Pancreas (tissue), 10 donors: Measurements from ENCODE around the gene ZSWIM6. TPM values are rescaled to one million over a fixed set of nuclear protein-coding genes. Genes with fewer than 3 reads are reported as not detected.

Source experiments
- ATAC-seq, 4 donors: fragments of 200-7000 bp; cut with Tn5 transposase; one replicate each; pipeline versions ENCODE4 v1.8.0 to v1.9.1; 2020; ENCODE audit warnings: mild to moderate bottlenecking in 4 of 4, moderate library complexity in 4 of 4
- DNase-seq, 6 donors: peaks; one replicate each; pipeline ENCODE4 v3.0.0-alpha.2; 2020
- FAIRE-seq: peaks from 2 replicates; lab custom pipeline; 2012; peaks lifted over from hg19 to GRCh38; lab: Jason Lieb, UNC
- H3K27ac ChIP-seq, 4 donors: fragments of 200-600 bp; sonication (generic); 1 replicate in 3 of 4; 2 replicates in 1 of 4; pipeline versions ENCODE4 v1.5.0 to v1.8.0; 2020
- H3K27me3 ChIP-seq, 4 donors: fragments of 200-600 bp; one replicate each; pipeline ENCODE4 v1.8.0; 2021
- H3K36me3 ChIP-seq, 3 donors: fragments of 200-600 bp; sonication (generic) in 1 of 3; one replicate each; pipeline versions ENCODE4 v1.5.0 to v1.8.0; 2020 to 2021
- H3K4me1 ChIP-seq, 3 donors: fragments of 200-600 bp; one replicate each; pipeline ENCODE4 v1.8.0; 2021
- H3K4me3 ChIP-seq, 4 donors: fragments of 200-600 bp; sonication (generic) in 2 of 4; one replicate each; pipeline versions ENCODE4 v1.5.0 to v1.8.0; 2020 to 2021
- H3K9me3 ChIP-seq, 4 donors: fragments of 200-600 bp; one replicate each; pipeline ENCODE4 v1.8.0; 2021
- WGBS, 2 donors: extraction: QIAGEN DNeasy Blood & Tissue Kit; methylation state at CpG; one replicate each; pipeline ENCODE4 v1.1.7; 2013; 5-methylcytosine and 5-hydroxymethylcytosine counted together
- intact Hi-C, 3 donors: fragments of 100-400 bp; cut with DNase I; formaldehyde crosslinking; loops; one replicate each; pipeline versions ENCODE4 v1.11.1 to v1.14.2; 2022
- polyA plus RNA-seq, 2 donors: library from polyadenylated mRNA; stranded (reverse); fragments of 200-250 nt; gene quantifications; one replicate each; pipeline ENCODE4 v1.2.3, GENCODE V29; 2013
- total RNA-seq, 6 donors: library from RNA; stranded (reverse); fragmentation: NEBNext Ultra II Directional in 4 of 6; extraction: Animal tissue kit (Norgen Biotek cat#: 25700) in 4 of 6; gene quantifications; one replicate each; pipeline versions ENCODE4 v1.2.1 to v1.2.4, GENCODE V29; 2021 to 2023
- TF ChIP-seq, protein P1 (sequence below), 4 donors: fragments of 200-600 bp; sonication (generic) in 3 of 4; IDR thresholded peaks; one replicate each; pipeline versions ENCODE4 v1.5.0 to v1.8.0; 2021; ENCODE audit warnings: antibody characterized with exemption in 4 of 4
- donor health status: healthy with polysubstance abuse.
- donor health status: DM: no; HTN: no; CAD: no; lungs with moderate emphysema.
- donor health status: DM: no; HTN: no; CAD: no.
- donor health status: control.
- donor health status: control.
- donor health status: Bipolar disorder and iron deficiency.
- donor health status: DM: yes; HTN: yes; CAD: no.
- donor health status: DM: no; HTN: no; CAD: no.
- donor health status: DM: no; HTN: no; CAD: no.
- donor health status: DM: yes; HTN: yes; CAD: no.

ZSWIM6 gene
- total and polyA plus RNA-seq, 8 donors, result 3.6 to 12.9 (median 6.2) TPM

DNA sequence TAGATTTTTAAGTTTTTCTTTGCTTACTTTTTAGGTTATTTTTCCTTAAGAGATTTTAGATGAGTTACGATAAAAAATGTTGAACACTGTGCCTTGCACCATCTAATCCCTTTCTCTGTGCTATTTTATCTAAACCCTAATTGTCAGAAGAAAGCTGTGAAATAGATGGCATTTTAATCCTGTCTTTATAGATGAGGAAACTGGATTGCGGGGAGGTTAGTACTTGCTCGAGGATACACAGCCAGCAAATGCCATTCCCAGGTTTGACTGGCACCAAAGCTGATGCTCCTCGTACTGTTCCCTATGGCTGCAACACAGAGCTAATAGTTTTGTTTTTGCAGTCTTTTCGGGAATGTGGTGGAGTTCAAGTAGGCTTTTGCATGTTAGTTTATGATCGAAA, 82.7 kb downstream of the ZSWIM6 start:
- intact Hi-C loops, result loop anchor here in 1 of 3 donors (10.0 kb wide), 1 partner anchor 60 kb away; no protein-coding TSS in a partner anchor
- ATAC-seq (no peak), DNase-seq (no peak)

DNA sequence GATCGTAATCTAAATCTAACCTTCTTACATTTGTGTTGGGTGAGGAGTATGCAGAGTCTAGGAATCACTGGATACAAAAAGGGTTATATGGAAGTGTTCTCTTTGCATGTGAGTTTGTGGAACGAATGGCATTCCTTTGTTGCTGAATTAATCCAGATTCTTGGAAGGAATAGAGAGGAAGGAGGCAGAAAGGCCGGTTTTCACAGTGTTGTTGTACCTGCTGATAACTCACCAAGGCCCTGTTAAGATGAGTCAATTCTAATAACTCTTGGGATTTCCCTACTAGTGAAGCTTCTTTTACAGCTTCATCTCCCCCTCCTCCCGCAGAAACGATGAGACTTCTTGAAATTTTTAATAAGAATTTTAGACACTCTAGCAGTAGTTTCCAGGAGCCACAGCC, 84.0 kb downstream of the ZSWIM6 start:
- Histone ChIP-seq H3K9me3 (no peaks in the 10 kb centered on the region), H3K4me3 (no peak overlapping the region), H3K4me1 (peaks cover 3 to 10% (median 10%) of the 10 kb centered on the region in 3 donors), H3K27ac (no peak overlapping the region), H3K36me3 (no peaks in the 10 kb centered on the region), H3K27me3 (no peaks in the 10 kb centered on the region)
- TF ChIP-seq, protein P1, sequence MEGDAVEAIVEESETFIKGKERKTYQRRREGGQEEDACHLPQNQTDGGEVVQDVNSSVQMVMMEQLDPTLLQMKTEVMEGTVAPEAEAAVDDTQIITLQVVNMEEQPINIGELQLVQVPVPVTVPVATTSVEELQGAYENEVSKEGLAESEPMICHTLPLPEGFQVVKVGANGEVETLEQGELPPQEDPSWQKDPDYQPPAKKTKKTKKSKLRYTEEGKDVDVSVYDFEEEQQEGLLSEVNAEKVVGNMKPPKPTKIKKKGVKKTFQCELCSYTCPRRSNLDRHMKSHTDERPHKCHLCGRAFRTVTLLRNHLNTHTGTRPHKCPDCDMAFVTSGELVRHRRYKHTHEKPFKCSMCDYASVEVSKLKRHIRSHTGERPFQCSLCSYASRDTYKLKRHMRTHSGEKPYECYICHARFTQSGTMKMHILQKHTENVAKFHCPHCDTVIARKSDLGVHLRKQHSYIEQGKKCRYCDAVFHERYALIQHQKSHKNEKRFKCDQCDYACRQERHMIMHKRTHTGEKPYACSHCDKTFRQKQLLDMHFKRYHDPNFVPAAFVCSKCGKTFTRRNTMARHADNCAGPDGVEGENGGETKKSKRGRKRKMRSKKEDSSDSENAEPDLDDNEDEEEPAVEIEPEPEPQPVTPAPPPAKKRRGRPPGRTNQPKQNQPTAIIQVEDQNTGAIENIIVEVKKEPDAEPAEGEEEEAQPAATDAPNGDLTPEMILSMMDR (IDR thresholded peaks at IDR 0.05), result no peak
- intact Hi-C loops, result loop anchor here in 1 of 3 donors (10.0 kb wide), 1 partner anchor 59 kb away; no protein-coding TSS in a partner anchor
- FAIRE-seq, result no peak
- WGBS, 2 donors, result 40 to 48% methylated on average over 5 of the region's 5 CpGs
- no peak for DNase-seq
- peak in 2 of 4 donors; percentile 27 to 64 for ATAC-seq

More for the DNA sequence above, 82.7 kb downstream of the ZSWIM6 start:
- no peaks in the 10 kb centered on the region for H3K9me3 ChIP-seq
- no peaks in the 10 kb centered on the region for H3K27me3 ChIP-seq
- H3K36me3 ChIP-seq, result no peaks in the 10 kb centered on the region
- no peak overlapping the region for H3K4me3 ChIP-seq
- H3K27ac ChIP-seq, result no peak overlapping the region
- no peak for FAIRE-seq
- WGBS, 2 donors, result 91 to 92% methylated on average over 6 of the region's 6 CpGs
- peaks cover 3 to 11% (median 10%) of the 10 kb centered on the region in 3 donors for H3K4me1 ChIP-seq
- TF ChIP-seq, protein P1 (IDR thresholded peaks at IDR 0.05), result no peak

DNA sequence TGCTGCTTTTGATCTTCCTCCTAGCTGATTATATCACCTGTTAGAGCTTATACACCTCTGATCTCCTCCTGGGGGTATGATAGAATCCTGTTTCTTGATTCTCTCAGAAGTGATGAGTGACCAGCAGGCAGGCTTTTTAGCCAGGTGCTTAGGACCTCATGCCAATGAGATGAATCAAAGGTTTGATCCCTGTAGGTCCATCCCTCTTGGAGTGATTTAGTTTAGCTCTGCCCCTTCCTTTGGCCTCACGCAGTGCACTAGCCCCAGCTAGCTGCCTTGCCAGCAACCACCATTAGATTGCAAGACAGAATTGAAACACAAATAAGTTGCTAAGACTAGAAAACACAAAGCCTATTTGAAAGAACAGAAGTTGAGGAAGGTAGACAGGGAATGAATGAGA, 84.4 kb downstream of the ZSWIM6 start:
- Histone ChIP-seq H3K36me3 (no peaks in the 10 kb centered on the region), H3K27ac (no peak overlapping the region), H3K9me3 (no peaks in the 10 kb centered on the region), H3K27me3 (no peaks in the 10 kb centered on the region), H3K4me3 (no peak overlapping the region), H3K4me1 (peaks cover 3 to 10% (median 10%) of the 10 kb centered on the region in 3 donors)
- TF ChIP-seq, protein P1 (IDR thresholded peaks at IDR 0.05), result no peak
- ATAC-seq, result peak in 1 of 4 donors; percentile 46
- WGBS, 2 donors, result 47 to 78% methylated on average over 1 of the region's 1 CpG
- FAIRE-seq, result no peak
- DNase-seq, result no peak
- intact Hi-C loops, result loop anchor here in 1 of 3 donors (10.0 kb wide), 1 partner anchor 58 kb away; no protein-coding TSS in a partner anchor

DNA sequence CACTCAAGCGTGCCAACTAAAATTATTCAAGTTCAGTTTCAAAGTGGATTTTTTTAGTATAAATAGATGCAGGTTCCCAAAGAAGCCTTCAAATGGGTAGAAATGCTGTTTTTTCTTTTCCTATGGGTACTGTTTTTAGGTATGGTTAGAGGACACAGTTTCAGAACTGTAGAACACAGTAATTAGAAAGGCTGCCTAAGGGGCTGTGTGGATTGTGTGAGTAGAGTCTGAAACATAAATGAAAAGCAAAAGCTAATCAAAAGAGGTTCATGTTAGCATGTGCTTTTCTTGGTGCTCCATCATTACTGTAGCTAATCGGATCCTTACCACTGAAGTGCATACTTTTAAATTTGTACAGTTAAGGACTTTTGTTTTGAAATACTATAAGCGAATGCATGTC, 85.3 kb downstream of the ZSWIM6 start:
- H3K27me3 ChIP-seq, result no peaks in the 10 kb centered on the region
- TF ChIP-seq, protein P1 (IDR thresholded peaks at IDR 0.05), result no peak
- no peak overlapping the region for H3K4me3 ChIP-seq
- H3K36me3 ChIP-seq, result no peaks in the 10 kb centered on the region
- no peak overlapping the region for H3K27ac ChIP-seq
- no peaks in the 10 kb centered on the region for H3K9me3 ChIP-seq
- H3K4me1 ChIP-seq, result peaks cover 3 to 10% (median 10%) of the 10 kb centered on the region in 3 donors
- 49 to 58% methylated on average over 3 of the region's 3 CpGs for WGBS, 2 donors
- FAIRE-seq (no peak), DNase-seq (no peak), ATAC-seq (no peak)
- intact Hi-C loops, result loop anchor here in 1 of 3 donors (10.0 kb wide), 1 partner anchor 57 kb away; no protein-coding TSS in a partner anchor

DNA sequence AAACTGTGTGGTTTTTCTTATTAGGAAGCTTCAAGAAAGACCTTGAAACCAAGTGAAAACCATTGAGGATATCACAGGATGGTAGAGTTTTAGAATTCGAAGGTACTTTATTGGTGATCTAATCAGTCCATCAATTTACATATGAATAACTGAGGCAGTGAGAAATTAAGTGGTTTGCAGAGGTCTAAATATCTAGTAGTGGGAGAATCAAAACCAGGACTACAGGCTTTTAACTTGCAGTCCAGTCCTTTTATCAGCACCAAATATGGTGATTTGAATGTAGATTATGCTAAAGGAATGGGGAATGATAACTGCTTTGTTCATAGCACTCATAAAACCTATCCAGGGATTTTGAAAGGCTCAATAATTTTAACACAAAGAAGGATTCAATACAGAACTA, 85.8 kb downstream of the ZSWIM6 start:
- WGBS, 2 donors, result 49 to 51% methylated on average over 1 of the region's 1 CpG
- no peak for ATAC-seq
- no peak for DNase-seq
- TF ChIP-seq, protein P1 (IDR thresholded peaks at IDR 0.05), result no peak
- Histone ChIP-seq H3K9me3 (no peaks in the 10 kb centered on the region), H3K27ac (no peak overlapping the region), H3K4me1 (peaks cover 3 to 10% (median 10%) of the 10 kb centered on the region in 3 donors), H3K4me3 (no peak overlapping the region), H3K27me3 (no peaks in the 10 kb centered on the region), H3K36me3 (no peaks in the 10 kb centered on the region)
- no peak for FAIRE-seq
- intact Hi-C loops, result loop anchor here in 1 of 3 donors (10.0 kb wide), 1 partner anchor 57 kb away; no protein-coding TSS in a partner anchor
